Choroid plexus epithelial cell (primary cell): ENCODE data around the gene NID1.

ENCODE experiments used
- DNase-seq: peaks from one replicate; pipeline ENCODE4 v3.0.0-alpha.2; 2010; ENCODE audit warnings: low read depth
- H3K4me3 ChIP-seq: 2 replicates; pipeline ENCODE4 v1.5.1; 2011; ENCODE audit warnings: low read depth, mild to moderate bottlenecking, control low read depth, low read length, moderate library complexity
- TF ChIP-seq, protein P1 (sequence below): conservative IDR thresholded peaks from 2 replicates; pipeline ENCODE4 v1.5.1; 2011; ENCODE audit warnings: low read depth, mild to moderate bottlenecking, control low read depth, inconsistent platforms, low read length, moderate library complexity

Gene NID1

DNA sequence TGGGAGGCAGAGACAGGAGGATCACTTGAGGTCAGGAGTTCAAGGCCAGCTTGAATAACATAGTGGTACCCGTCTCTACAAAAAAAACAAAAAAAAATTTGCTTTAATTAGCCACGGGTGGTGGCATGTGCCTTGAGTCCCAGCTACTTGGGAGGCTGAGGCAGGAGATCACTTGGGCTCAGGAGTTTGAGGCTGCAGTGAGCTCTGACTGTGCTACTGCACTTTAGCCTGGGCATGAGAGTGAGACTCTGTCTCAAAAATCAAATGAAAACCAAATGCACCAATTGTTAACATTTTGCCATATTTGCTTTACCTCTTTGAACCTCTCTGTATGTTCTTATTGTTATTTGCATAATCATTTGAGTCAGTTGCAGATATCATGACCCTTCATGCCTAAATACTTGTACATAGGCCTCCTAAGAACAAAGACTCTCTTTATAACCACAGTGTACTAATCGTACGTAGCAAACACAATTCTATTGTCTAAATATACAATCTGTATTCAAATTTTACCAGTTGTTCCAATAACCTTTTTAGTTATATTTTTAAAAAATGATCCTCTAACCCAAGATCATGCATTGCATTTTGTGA lies 8.5 kb upstream of the NID1 start:
- TF ChIP-seq, protein P1, sequence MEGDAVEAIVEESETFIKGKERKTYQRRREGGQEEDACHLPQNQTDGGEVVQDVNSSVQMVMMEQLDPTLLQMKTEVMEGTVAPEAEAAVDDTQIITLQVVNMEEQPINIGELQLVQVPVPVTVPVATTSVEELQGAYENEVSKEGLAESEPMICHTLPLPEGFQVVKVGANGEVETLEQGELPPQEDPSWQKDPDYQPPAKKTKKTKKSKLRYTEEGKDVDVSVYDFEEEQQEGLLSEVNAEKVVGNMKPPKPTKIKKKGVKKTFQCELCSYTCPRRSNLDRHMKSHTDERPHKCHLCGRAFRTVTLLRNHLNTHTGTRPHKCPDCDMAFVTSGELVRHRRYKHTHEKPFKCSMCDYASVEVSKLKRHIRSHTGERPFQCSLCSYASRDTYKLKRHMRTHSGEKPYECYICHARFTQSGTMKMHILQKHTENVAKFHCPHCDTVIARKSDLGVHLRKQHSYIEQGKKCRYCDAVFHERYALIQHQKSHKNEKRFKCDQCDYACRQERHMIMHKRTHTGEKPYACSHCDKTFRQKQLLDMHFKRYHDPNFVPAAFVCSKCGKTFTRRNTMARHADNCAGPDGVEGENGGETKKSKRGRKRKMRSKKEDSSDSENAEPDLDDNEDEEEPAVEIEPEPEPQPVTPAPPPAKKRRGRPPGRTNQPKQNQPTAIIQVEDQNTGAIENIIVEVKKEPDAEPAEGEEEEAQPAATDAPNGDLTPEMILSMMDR = no peak
- no peak overlapping the region for H3K4me3 ChIP-seq
- DNase-seq = no peak

GRCh38 chr1:236072001-236072400 lies 7.1 kb upstream of the NID1 start:
- DNase-seq = no peak
- no peak overlapping the region for H3K4me3 ChIP-seq
- TF ChIP-seq, protein P1 = no peak

DNA sequence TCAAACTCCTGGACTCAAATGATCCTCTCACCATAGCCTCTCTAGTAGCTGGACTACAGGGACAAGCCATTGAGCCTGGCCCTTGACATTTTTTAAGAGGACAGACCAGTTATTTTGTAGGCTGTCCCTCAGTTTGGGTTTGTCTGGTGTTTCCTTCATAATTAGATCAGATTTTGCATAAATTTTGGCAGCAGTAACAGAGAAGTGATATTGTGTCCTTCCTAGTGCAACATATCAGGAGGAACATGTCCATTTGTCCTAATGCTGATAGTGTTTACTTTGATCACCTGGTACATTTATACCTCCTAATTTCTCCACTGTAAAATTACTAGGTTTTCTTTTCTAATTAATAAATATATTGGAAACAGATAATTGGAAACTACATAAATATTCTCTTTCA lies 5.9 kb upstream of the NID1 start:
- no peak for DNase-seq
- TF ChIP-seq, protein P1 = no peak
- H3K4me3 ChIP-seq = no peak overlapping the region

GRCh38 chr1:236069796-236070195 lies 4.9 kb upstream of the NID1 start:
- H3K4me3 ChIP-seq = no peak overlapping the region
- TF ChIP-seq, protein P1 = no peak
- DNase-seq = no peak

- peak; percentile 83 for DNase-seq
- H3K4me3 ChIP-seq = peak overlapping the region; percentile 9
- TF ChIP-seq, protein P1 = no peak
Observed at GRCh38 chr1:236067854-236068454, 3.1 kb upstream of the NID1 start.

GRCh38 chr1:236066828-236067386 lies 2.0 kb upstream of the NID1 start:
- DNase-seq = no peak
- TF ChIP-seq, protein P1 = no peak
- H3K4me3 ChIP-seq = no peak overlapping the region

- DNase-seq = peak; percentile 35
- H3K4me3 ChIP-seq = peak overlapping the region; percentile 89
- TF ChIP-seq, protein P1 = no peak
Observed at GRCh38 chr1:236066054-236066453, 1.2 kb upstream of the NID1 start.
